Measurements from ENCODE around the gene COQ4.

DNA sequence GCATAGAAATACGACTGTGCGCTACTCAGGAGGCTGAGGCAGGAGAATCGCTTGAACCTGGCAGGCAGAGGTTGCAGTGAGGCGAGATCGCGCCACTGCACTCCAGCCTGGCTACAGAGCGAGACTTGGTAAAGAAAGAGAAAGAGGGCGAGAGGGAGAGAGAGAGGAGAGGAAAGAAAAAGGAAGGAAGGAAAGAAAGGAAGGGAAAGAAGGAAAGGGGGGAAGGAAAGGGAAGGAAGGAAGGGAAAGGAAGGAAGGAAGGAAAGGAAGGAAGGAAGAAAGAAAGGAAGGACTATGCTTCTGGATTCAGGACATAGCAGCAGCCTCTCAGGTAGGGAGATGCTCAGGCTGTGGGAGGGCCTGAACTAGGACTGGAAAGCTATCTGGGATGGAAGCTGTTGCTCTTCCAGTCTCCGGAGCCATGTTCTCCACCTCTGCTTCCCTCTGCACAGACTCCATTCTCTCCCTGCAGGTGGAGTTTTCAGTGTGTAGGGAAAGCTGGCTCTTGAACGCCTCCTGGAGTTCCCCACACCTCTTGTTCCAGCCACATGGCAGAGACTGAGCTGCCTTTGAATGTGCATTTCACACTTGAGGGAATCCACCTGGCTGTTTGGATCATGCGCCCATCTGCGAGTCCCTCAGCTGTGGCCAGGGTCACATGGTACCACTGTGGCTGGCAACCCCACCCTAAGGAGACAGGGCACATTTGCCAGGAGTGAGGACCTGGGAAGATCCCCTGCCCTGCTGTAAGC, 37.4 kb upstream of the COQ4 start:
- TF ChIP-seq CTCF (IDR thresholded peaks at IDR 0.05): no peak
- no peak for TF ChIP-seq POLR2A (IDR thresholded peaks at IDR 0.05)

Measured in esophagus squamous epithelium (tissue), 4 donors.